Activated naive CD4-positive, alpha-beta T cell treated with anti-CD3 and anti-CD28 coated beads, Interleukin-2, amount 50 U/mL, for 24 hours (primary cell): Measurements from ENCODE around the gene MRGPRX2.

ENCODE experiments used
- H3K27ac Mint-ChIP-seq: one replicate; pipeline ENCODE4 v1.8.0; 2021; ENCODE audit warnings: mild to moderate bottlenecking, mixed read lengths
- H3K27me3 Mint-ChIP-seq: one replicate; pipeline ENCODE4 v1.8.0; 2021; ENCODE audit warnings: mixed read lengths
- H3K36me3 Mint-ChIP-seq: one replicate; pipeline ENCODE4 v1.8.0; 2021; ENCODE audit warnings: mixed read lengths
- H3K4me1 Mint-ChIP-seq: one replicate; pipeline ENCODE4 v1.8.0; 2021; ENCODE audit warnings: mixed read lengths
- H3K4me3 Mint-ChIP-seq: one replicate; pipeline ENCODE4 v1.8.0; 2021; ENCODE audit warnings: mild to moderate bottlenecking, mixed read lengths
- H3K9me3 Mint-ChIP-seq: one replicate; pipeline ENCODE4 v1.8.0; 2021; ENCODE audit warnings: mixed read lengths

The MRGPRX2 gene

GRCh38 chr11:19060629-19061028 lies at the start of gene MRGPRX2:
Gene MRGPRX2 (minus strand): TSS chr11:19060717. CDS start chr11:19056402, 4,315 bp downstream.
- Mint-ChIP-seq H3K27ac (no peak within 1 kb of the TSS), H3K27me3 (peaks cover 4% of the 10 kb centered on the region), H3K4me3 (no peak within 1 kb of the TSS), H3K36me3 (no peaks in the 10 kb centered on the region), H3K4me1 (peaks cover 14% of the 10 kb centered on the region), H3K9me3 (no peaks in the 10 kb centered on the region)

- no peaks in the 10 kb centered on the region for H3K27me3 Mint-ChIP-seq
- no peaks in the 10 kb centered on the region for H3K36me3 Mint-ChIP-seq
- no peaks in the 10 kb centered on the region for H3K4me1 Mint-ChIP-seq
- H3K4me3 Mint-ChIP-seq: no peak overlapping the region
- H3K9me3 Mint-ChIP-seq: no peaks in the 10 kb centered on the region
- no peak overlapping the region for H3K27ac Mint-ChIP-seq
These were observed 49.8 kb upstream of the MRGPRX2 start for GRCh38 chr11:19110295-19110694.

DNA sequence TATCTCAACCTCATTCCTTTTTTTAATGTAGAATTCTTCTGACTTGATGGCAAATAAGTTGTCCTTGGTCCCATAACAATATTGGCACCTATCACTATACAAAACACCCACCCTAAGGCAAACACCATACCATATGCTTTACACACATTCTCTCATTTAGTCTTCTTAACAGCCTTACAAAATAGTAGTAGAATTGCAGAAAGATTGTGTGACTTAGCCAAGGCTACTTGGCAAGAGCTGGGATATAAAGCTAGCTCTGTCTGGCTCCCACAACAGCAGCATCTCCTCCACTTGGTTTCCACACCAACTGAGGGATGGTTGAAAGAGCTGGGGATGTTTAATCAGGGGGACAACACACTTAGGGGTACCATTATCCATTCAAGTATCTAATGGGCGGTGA lies 46.6 kb upstream of the MRGPRX2 start:
- Mint-ChIP-seq H3K27me3 (peaks cover 4% of the 10 kb centered on the region), H3K36me3 (no peaks in the 10 kb centered on the region), H3K27ac (no peak overlapping the region), H3K9me3 (no peaks in the 10 kb centered on the region), H3K4me3 (no peak overlapping the region), H3K4me1 (no peaks in the 10 kb centered on the region)

DNA sequence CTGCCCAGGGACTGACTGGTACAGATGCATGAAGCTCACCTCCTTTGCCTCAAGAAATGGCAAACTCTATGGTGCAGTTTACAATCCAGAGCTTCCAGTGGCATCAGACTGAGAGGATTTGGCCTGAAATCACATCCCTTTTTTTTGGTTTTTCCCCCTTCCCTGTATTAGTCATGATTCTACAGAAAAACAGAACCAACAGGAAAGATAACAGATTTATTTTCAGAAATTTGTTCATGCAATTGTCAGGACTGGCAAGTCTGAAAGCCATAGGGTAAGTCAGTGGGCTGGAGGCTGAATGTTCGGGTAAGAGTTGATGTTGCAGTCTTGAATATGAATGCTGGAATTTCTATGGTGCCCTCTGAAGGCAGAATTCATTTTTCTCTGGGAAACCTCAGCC lies 44.5 kb upstream of the MRGPRX2 start:
- H3K27me3 Mint-ChIP-seq: peaks cover 10% of the 10 kb centered on the region
- H3K36me3 Mint-ChIP-seq: no peaks in the 10 kb centered on the region
- no peak overlapping the region for H3K4me3 Mint-ChIP-seq
- no peaks in the 10 kb centered on the region for H3K4me1 Mint-ChIP-seq
- no peak overlapping the region for H3K27ac Mint-ChIP-seq
- H3K9me3 Mint-ChIP-seq: no peaks in the 10 kb centered on the region

- H3K4me1 Mint-ChIP-seq: no peaks in the 10 kb centered on the region
These were observed 42.0 kb upstream of the MRGPRX2 start for GRCh38 chr11:19102521-19102900.

GRCh38 chr11:19101796-19102520 lies 41.4 kb upstream of the MRGPRX2 start:
- Mint-ChIP-seq H3K27ac (no peak overlapping the region), H3K4me3 (no peak overlapping the region), H3K27me3 (peaks cover 14% of the 10 kb centered on the region), H3K4me1 (no peaks in the 10 kb centered on the region), H3K36me3 (no peaks in the 10 kb centered on the region), H3K9me3 (no peaks in the 10 kb centered on the region)

More at GRCh38 chr11:19102521-19102900, 42.0 kb upstream of the MRGPRX2 start:
- Mint-ChIP-seq H3K4me3 (no peak overlapping the region), H3K27me3 (peaks cover 12% of the 10 kb centered on the region), H3K27ac (no peak overlapping the region), H3K9me3 (no peaks in the 10 kb centered on the region), H3K36me3 (no peaks in the 10 kb centered on the region)

GRCh38 chr11:19100885-19101284 lies 40.4 kb upstream of the MRGPRX2 start:
- Mint-ChIP-seq H3K27me3 (peaks cover 18% of the 10 kb centered on the region), H3K4me1 (no peaks in the 10 kb centered on the region)

DNA sequence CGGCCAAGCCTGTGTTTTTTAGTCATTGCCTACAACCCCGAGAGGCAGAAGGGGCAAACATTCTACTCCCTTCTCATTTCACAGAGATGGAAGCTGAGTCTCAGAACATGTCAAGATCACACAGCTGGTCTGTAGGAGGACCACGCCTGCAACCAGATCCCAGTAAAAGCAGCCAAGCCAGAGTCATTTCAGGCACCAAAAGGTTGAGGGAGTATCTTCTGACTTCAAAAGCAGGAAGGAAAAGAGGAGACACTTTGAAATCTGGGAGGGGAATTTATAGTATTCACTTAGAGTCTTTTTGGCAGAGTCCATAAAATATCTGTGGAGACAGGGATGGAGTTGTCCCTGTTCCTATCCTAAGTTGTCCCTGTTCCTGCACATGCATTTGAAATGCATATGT lies 38.6 kb upstream of the MRGPRX2 start:
- Mint-ChIP-seq H3K27me3 (peaks cover 21% of the 10 kb centered on the region), H3K36me3 (no peaks in the 10 kb centered on the region), H3K9me3 (no peaks in the 10 kb centered on the region), H3K4me1 (no peaks in the 10 kb centered on the region), H3K4me3 (no peak overlapping the region), H3K27ac (no peak overlapping the region)

More at GRCh38 chr11:19100885-19101284, 40.4 kb upstream of the MRGPRX2 start:
- H3K36me3 Mint-ChIP-seq: no peaks in the 10 kb centered on the region
- H3K4me3 Mint-ChIP-seq: no peak overlapping the region
- no peaks in the 10 kb centered on the region for H3K9me3 Mint-ChIP-seq
- no peak overlapping the region for H3K27ac Mint-ChIP-seq

- Mint-ChIP-seq H3K36me3 (no peaks in the 10 kb centered on the region), H3K9me3 (no peaks in the 10 kb centered on the region), H3K4me1 (no peaks in the 10 kb centered on the region), H3K4me3 (no peak overlapping the region), H3K27me3 (peaks cover 23% of the 10 kb centered on the region), H3K27ac (no peak overlapping the region)
These were observed 34.3 kb upstream of the MRGPRX2 start for GRCh38 chr11:19094859-19095258.

- Mint-ChIP-seq H3K4me3 (no peak overlapping the region), H3K27me3 (peaks cover 25% of the 10 kb centered on the region), H3K36me3 (no peaks in the 10 kb centered on the region), H3K27ac (no peak overlapping the region), H3K9me3 (no peaks in the 10 kb centered on the region), H3K4me1 (no peaks in the 10 kb centered on the region)
These were observed 33.5 kb upstream of the MRGPRX2 start for GRCh38 chr11:19093976-19094375.

- no peak overlapping the region for H3K4me3 Mint-ChIP-seq
These were observed 32.3 kb upstream of the MRGPRX2 start for GRCh38 chr11:19092850-19093249.

DNA sequence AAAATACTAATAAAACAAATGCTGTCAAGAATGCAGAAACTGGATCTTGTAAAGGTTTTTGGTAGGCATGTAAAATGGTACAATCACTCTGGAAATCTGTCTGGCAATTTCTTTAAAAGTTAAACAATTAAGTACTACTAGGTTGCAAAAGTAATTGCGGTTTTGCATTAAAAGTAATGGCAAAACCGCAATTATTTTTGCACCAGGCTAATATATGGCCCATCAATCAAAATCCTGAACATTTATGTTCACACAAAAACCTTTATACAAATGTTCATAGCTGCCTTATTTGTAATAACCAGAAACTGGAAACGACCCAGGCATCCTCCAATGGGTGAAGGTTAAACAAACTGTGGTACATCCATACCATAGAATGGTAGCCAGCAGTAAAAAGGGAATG lies 31.8 kb upstream of the MRGPRX2 start:
- H3K36me3 Mint-ChIP-seq: no peaks in the 10 kb centered on the region
- H3K4me3 Mint-ChIP-seq: no peak overlapping the region
- H3K4me1 Mint-ChIP-seq: no peaks in the 10 kb centered on the region
- H3K27me3 Mint-ChIP-seq: peaks cover 23% of the 10 kb centered on the region
- H3K9me3 Mint-ChIP-seq: no peaks in the 10 kb centered on the region
- no peak overlapping the region for H3K27ac Mint-ChIP-seq

More at GRCh38 chr11:19092850-19093249, 32.3 kb upstream of the MRGPRX2 start:
- no peaks in the 10 kb centered on the region for H3K9me3 Mint-ChIP-seq
- H3K36me3 Mint-ChIP-seq: no peaks in the 10 kb centered on the region
- H3K27me3 Mint-ChIP-seq: peaks cover 25% of the 10 kb centered on the region
- H3K27ac Mint-ChIP-seq: no peak overlapping the region
- H3K4me1 Mint-ChIP-seq: no peaks in the 10 kb centered on the region

DNA sequence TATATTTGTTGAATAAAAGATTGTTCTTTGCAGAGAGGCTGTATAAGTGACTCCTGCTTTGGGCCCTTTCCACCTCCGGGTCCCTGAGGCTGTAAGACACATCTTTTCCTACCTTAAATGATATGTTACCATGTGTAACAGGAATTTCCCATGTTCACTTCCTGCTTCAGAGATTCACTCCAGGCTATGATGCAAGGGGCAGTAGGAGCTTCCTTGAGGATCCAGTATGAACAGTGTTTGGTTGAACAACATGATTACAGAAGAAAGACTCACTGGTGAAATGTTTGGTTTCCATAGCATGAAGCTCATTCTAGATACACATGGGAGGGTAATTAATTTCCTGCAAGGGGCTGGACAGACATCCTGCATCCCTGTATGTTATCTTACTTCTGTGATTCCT lies 30.8 kb upstream of the MRGPRX2 start:
- no peak overlapping the region for H3K4me3 Mint-ChIP-seq
- no peaks in the 10 kb centered on the region for H3K4me1 Mint-ChIP-seq
- no peak overlapping the region for H3K27ac Mint-ChIP-seq
- H3K27me3 Mint-ChIP-seq: peaks cover 18% of the 10 kb centered on the region
- no peaks in the 10 kb centered on the region for H3K36me3 Mint-ChIP-seq
- no peaks in the 10 kb centered on the region for H3K9me3 Mint-ChIP-seq

GRCh38 chr11:19089421-19089820 lies 28.9 kb upstream of the MRGPRX2 start:
- H3K9me3 Mint-ChIP-seq: no peaks in the 10 kb centered on the region

DNA sequence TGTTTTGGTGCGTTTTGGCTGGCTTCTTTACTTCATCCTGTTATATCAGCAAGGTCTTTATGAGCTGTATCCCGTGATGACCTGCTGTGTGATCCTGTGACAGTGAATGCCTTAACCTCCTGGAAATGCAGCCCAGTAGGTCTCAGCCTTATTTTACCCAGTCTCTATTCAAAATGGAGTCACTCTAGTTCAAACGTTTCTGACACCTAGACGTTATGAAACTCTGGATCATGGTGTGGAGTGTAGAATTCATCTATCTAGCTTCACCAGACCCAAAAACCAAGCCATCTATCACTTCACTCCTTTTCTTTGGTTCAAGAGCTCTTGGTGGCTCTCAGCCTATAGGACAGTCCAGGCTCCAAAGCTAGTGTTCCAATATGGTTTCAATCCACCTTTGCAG lies 28.3 kb upstream of the MRGPRX2 start:
- Mint-ChIP-seq H3K27ac (no peak overlapping the region), H3K36me3 (no peaks in the 10 kb centered on the region), H3K4me3 (no peak overlapping the region), H3K9me3 (no peaks in the 10 kb centered on the region), H3K27me3 (peaks cover 13% of the 10 kb centered on the region), H3K4me1 (no peaks in the 10 kb centered on the region)

More at GRCh38 chr11:19089421-19089820, 28.9 kb upstream of the MRGPRX2 start:
- no peaks in the 10 kb centered on the region for H3K4me1 Mint-ChIP-seq
- no peaks in the 10 kb centered on the region for H3K36me3 Mint-ChIP-seq
- H3K27me3 Mint-ChIP-seq: peaks cover 13% of the 10 kb centered on the region
- H3K4me3 Mint-ChIP-seq: no peak overlapping the region
- H3K27ac Mint-ChIP-seq: peak overlapping the region; percentile 66

- H3K4me3 Mint-ChIP-seq: no peak overlapping the region
- H3K36me3 Mint-ChIP-seq: no peaks in the 10 kb centered on the region
- H3K27ac Mint-ChIP-seq: no peak overlapping the region
- H3K27me3 Mint-ChIP-seq: peaks cover 8% of the 10 kb centered on the region
- no peaks in the 10 kb centered on the region for H3K4me1 Mint-ChIP-seq
- no peaks in the 10 kb centered on the region for H3K9me3 Mint-ChIP-seq
These were observed 27.1 kb upstream of the MRGPRX2 start for GRCh38 chr11:19087658-19088057.
